GM23338 (cell line): ENCODE measurements around the gene HTR3C.

Source experiments
- CREB1 ChIP-seq: fragments of 250-450 bp; sonication (Bioruptor Pico); IDR thresholded peaks from 2 replicates; pipeline ENCODE4 v1.5.0; 2020; ENCODE audit warnings: low read depth, mild to moderate bottlenecking, moderate library complexity
- POLR2AphosphoS5 ChIP-seq: IDR thresholded peaks from 2 replicates; pipeline ENCODE4 v1.6.1; 2016; ENCODE audit warnings: antibody characterized with exemption, low read depth
- TF ChIP-seq, protein P1 (sequence below), 2 experiments: fragments of 200-600 bp in 1 of 2; sonication (generic) in 1 of 2; conservative IDR thresholded peaks; 2 replicates each; pipeline versions ENCODE4 v1.5.1 to v1.6.1; 2016 to 2017; ENCODE audit warnings: antibody characterized with exemption in 2 of 2, low read depth in 2 of 2, mild to moderate bottlenecking in 2 of 2, moderate library complexity in 1 of 2

DNA sequence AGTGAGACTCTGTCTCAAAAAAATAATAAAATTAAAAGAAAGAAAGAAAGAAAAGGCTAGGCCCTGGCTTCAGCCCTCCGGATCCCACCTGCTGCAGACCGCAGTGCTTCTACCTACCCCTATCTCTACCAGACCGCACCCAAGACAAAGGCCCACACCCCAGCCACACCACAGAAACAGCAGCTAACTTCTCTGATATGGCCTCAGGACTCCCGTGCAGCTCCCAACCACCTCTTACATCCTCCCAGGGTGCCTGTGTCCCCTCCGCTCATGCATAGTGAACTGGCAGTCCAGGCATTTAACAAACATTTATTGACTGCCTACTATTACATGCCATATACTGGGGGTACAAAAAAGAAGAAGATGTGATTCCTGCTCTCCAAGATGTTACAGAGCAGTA lies 6.9 kb upstream of the HTR3C start:
- TF ChIP-seq, protein P1, sequence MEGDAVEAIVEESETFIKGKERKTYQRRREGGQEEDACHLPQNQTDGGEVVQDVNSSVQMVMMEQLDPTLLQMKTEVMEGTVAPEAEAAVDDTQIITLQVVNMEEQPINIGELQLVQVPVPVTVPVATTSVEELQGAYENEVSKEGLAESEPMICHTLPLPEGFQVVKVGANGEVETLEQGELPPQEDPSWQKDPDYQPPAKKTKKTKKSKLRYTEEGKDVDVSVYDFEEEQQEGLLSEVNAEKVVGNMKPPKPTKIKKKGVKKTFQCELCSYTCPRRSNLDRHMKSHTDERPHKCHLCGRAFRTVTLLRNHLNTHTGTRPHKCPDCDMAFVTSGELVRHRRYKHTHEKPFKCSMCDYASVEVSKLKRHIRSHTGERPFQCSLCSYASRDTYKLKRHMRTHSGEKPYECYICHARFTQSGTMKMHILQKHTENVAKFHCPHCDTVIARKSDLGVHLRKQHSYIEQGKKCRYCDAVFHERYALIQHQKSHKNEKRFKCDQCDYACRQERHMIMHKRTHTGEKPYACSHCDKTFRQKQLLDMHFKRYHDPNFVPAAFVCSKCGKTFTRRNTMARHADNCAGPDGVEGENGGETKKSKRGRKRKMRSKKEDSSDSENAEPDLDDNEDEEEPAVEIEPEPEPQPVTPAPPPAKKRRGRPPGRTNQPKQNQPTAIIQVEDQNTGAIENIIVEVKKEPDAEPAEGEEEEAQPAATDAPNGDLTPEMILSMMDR (conservative IDR thresholded peaks at IDR 0.05; ENCODE audit: low read depth in 2 of 2), result no peak
- TF ChIP-seq POLR2AphosphoS5, result no peak
- no peak for TF ChIP-seq CREB1 (CRISPR knock-in tag)
